Body of pancreas (tissue), 4 donors: ENCODE results near the gene RAP2B.

ENCODE experiments used
- POLR2A ChIP-seq, 3 donors: fragments of 450-650 bp; IDR thresholded peaks; one replicate each; pipeline ENCODE4 v1.6.1; 2016; ENCODE audit warnings: antibody characterized with exemption in 3 of 3, mild to moderate bottlenecking in 2 of 3
- TF ChIP-seq, protein P1 (sequence below), 7 experiments: fragments of 450-650 bp in 4 of 7; fragments of 200-600 bp in 3 of 7; sonication (generic) in 3 of 7; IDR thresholded peaks; one replicate each; pipeline ENCODE4 v1.5.1; 2016 to 2019; ENCODE audit warnings: antibody characterized with exemption in 7 of 7

DNA sequence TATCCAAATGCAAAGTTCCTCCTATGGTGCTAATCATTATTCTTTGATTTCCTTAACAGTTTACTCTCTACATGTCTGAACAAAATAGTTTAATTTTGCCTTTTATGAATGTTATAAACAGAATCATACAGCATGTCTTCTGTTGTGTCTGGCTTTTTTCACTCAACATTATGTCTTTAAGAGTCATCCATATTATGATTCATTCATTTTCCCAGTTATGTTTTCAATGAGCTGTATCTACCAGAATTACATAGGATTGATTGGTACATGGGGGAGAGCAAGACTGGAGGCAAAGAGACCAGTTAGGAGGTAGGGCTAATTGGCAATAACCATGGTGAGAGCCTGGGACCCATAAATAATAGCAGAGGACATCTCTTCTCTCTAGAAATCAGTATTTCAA lies 16.6 kb upstream of the RAP2B start:
- TF ChIP-seq, protein P1, sequence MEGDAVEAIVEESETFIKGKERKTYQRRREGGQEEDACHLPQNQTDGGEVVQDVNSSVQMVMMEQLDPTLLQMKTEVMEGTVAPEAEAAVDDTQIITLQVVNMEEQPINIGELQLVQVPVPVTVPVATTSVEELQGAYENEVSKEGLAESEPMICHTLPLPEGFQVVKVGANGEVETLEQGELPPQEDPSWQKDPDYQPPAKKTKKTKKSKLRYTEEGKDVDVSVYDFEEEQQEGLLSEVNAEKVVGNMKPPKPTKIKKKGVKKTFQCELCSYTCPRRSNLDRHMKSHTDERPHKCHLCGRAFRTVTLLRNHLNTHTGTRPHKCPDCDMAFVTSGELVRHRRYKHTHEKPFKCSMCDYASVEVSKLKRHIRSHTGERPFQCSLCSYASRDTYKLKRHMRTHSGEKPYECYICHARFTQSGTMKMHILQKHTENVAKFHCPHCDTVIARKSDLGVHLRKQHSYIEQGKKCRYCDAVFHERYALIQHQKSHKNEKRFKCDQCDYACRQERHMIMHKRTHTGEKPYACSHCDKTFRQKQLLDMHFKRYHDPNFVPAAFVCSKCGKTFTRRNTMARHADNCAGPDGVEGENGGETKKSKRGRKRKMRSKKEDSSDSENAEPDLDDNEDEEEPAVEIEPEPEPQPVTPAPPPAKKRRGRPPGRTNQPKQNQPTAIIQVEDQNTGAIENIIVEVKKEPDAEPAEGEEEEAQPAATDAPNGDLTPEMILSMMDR (IDR thresholded peaks at IDR 0.05) = no peak
- TF ChIP-seq POLR2A (IDR thresholded peaks at IDR 0.05) = no peak
